ENCODE measurements around the gene P4HB.

Gene P4HB

GRCh38 chr17:81859906-81860755, at the start of gene P4HB:
TSS of gene P4HB (minus strand) at chr17:81860535. CDS start at chr17:81860471, 64 bp downstream.
- DNase-seq (ENCODE audit: low read depth, low spot score) = no peak

DNA sequence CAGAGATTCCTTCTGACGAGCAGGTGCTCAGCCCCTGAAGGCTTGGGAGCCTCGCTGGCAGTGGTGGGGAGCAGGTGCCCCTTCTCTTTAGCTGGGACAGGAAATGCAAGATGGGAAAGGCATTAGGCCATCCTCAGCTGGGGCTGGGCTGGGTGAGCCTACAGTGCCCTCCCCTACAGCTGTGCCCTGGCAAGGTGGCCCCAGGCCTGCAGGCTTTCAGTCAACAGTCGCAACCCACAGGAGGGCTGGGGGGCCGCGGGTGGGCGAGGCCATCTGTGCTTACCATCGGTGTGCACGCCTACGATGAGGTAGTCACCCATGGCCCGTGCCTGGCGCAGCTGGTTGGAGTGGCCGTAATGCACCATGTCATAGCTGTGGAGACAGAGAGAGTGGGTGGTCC, 48.9 kb upstream of the P4HB start:
- no peak for DNase-seq (ENCODE audit: low read depth, low spot score)

DNA sequence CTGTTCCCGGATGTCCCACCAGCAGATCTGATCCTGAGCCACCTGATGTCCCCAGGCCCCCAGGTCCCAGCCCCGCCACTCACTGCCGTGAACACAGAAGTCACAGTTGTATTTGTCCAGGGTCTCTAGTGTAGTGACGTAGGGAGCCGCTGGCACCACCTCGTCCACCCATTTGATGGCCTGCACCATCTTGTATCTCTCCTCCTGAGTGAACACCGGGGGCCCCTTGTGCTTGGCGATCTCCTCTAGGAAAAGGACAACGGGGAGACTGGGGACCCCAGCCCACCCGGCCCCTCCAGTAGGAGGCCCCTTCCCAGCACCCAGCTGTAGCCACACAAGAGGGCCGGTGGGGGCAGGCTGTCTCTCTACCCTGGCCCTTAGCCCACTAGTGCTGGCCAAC, 48.5 kb upstream of the P4HB start:
- DNase-seq (ENCODE audit: low read depth, low spot score) = no peak

GRCh38 chr17:81907219-81908145, 47.1 kb upstream of the P4HB start:
- DNase-seq (ENCODE audit: low read depth, low spot score) = no peak

- DNase-seq (ENCODE audit: low read depth, low spot score) = no peak
Observed at GRCh38 chr17:81906476-81907218, 46.3 kb upstream of the P4HB start.

DNA sequence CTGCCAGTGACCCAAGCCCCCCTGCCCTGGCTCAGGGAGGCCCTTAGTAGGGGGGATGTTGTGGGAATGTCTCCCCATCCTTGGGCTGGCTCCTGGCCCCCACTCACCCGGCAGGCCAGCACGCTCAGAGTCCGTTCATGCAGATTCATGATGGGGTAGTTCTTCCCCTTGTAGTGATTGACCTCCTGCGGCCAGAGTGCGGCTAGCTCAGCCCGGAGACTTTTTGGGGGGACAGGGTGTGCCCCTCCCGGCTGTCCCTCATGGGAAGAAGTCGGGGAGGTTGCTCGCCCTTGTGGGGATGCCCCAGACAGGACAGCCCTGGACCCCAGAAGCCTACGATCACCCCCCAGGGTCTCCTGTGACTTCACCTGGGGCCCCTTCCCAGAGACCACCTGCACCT, 45.7 kb upstream of the P4HB start:
- DNase-seq (ENCODE audit: low read depth, low spot score) = no peak

GRCh38 chr17:81905424-81905875, 45.1 kb upstream of the P4HB start:
- no peak for DNase-seq (ENCODE audit: low read depth, low spot score)

DNA sequence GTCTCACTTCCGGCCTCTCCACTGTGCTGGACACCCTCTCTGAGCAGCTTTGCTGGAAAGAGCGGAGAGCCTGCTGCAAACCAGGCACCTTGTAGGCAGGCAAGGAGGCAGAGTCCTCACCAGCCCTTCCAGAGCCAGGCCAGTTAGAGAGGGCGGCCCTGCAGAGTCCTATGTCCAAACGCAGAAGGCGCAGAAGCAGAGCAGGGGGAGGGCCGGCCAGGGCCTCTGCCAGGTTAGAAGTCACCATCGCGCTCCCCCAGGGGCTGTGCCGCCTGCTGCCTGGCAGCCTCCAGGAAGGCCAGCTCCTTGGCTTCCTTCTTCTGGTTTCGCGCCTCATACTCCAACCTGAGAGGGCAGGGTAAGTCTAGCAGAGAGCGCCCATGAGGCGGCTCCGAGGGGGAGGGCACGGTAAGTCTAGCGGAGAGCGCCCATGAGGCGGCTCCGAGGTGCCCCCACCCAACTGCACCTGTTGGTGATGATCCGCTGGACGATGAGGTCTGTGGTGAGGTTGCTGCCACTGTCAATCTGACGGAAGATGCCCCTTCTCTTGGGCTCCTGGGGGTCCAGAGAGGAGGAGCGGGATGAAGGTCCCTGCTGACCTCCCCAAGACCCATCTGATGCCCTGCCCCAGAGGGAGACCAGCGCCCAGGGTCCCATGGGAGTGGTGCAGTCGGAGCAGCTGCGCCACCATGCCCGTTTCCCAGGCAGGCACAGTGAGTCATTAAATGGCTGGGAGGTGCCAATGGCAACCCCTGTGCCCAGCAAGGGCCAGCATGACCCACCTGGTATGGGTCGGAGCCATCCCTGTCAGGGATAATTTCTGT, 44.5 kb upstream of the P4HB start:
- DNase-seq (ENCODE audit: low read depth, low spot score) = no peak

DNA sequence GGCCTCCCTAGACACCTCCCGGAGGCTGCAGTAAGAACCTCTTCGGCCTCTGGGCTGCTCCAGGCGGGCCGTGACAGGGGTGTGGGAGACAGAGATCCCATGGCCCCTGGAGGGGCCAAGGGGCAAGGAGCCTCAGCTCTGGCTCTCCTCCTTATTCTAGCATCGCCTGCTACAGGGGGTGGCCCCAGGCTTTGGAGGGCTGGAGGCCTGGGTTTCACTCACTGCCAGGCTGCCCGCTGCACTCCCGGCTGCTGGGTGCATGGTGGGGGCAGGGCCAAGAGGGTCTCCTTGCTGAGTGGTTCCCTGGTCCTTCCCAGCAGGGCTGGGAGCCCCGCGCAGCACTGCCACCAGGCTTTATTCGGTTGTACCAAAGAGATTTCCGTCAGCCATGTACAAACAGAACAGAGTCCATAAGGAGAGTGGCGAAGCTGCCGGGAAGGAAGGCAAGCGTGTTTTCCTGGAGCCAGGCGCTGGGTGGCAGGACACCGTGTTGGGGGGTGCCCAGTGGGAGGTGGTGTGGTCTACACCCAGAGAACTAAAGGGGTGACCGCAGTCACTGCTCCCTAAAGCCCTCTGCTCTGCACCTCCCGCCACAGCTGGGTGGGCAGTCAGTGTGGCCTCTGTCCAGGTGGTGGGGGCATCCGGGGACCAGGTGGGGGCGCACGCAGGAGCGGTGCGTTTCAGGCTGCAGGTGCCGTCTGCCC, 43.7 kb upstream of the P4HB start:
- no peak for DNase-seq (ENCODE audit: low read depth, low spot score)

DNA sequence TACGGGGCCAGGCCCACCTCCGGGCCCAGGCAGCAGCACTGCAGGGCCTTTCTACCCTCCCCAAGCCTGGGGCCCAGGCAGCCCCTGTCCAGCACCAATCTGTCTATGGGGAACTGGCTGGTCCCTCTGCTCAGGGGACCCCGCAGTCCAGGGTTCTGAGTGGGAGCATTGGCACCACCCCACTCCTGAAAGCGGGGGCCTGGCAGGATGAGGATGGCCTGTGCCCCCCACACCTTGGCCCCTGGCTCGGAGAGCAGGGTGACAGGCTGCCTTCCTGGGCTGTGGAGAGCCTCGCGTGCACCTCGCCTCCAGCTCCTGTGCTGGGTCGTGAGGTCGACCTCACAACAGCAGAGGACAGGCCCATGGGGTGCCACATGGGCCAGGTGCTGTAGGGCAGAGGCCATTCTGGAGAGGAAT, 43.1 kb upstream of the P4HB start:
- no peak for DNase-seq (ENCODE audit: low read depth, low spot score)

DNA sequence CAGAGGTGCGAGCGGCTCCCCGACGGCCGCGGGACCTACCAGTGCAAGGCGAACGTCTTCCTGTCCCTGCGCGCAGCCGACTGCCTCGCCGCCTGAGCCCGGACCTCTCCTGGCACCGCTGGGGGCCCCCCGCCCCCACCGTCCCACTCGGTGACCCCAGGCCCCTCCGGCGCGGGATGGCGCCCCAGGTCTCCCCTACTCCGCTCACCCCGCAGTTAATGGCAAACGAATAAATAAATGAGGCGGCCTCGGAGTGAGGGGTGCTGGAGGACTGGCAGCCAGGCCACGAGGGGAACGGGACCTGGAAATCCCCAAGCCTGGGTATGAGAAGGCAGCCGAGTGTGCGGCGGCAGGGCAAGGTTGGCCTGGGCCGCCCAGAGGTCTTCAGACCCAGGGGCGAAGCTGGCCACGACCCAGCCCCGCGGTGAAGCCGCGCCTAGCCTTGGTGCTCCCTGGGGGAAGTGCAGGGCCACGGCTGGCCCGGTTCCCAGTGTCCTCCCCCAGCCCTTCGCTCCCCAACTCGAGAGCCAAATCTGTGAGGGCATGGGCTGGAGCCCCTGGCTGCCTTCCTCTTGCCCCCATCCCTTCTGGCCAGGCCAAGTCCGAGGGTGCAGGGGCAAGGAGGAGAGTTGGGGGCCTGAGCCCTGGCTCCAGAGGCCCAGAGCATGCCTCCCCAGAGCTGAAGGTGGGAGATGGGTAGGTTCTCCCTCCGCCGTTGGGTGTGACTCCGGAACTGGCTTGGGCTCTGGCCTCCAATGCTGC, 42.5 kb upstream of the P4HB start:
- DNase-seq (ENCODE audit: low read depth, low spot score) = no peak

- DNase-seq (ENCODE audit: low read depth, low spot score) = no peak
Observed at GRCh38 chr17:81902023-81902652, 41.8 kb upstream of the P4HB start, which contains the start of gene NPB. TSS of gene NPB (plus strand) at chr17:81902238. CDS start at chr17:81902278, 40 bp downstream.

DNA sequence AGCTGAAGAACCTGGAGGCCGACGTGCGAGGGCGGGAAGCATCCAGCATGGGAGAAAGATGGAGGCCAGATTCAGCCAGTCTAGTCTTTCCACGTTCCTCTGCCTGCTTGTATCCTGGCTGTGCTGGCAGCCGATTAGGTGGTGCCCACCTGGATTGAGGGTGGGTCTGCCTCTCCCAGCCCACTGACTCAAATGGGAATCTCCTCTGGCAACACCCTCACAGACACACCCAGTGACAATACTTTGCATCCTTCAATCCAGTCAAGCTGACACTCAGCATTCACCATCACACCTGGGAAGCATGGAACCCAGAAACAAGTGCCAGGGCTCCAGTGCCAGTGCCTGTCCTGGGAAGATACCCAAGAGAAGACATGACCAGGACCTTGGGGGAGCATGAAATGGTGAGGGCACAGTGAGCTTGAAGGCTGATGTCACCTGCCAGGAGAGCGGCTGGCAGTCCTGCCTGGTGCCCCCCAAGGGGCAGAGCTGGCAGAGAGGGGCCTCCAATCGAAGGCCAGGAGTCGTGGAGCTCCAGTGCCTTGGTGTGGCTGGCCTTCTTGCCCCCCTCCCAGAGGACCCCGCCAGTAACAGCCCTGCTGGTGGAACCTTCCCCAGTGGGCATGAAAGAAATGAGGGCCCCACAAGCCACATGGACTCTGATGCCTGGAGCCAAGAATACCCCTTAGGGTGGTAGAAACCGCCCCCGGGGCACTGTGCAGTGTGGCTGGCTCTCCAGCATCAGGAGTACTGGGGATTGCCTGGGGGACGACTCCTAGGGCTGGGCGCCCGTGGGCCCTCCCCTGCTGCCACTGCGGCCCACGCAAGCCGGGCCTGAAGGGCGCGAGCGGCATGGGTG, 41.1 kb upstream of the P4HB start:
- no peak for DNase-seq (ENCODE audit: low read depth, low spot score)

GRCh38 chr17:81900181-81900820, 40.0 kb upstream of the P4HB start:
- DNase-seq (ENCODE audit: low read depth, low spot score) = no peak

GRCh38 chr17:81899514-81900166, 39.3 kb upstream of the P4HB start:
- no peak for DNase-seq (ENCODE audit: low read depth, low spot score)

- no peak for DNase-seq (ENCODE audit: low read depth, low spot score)
Observed at GRCh38 chr17:81898885-81899284, 38.5 kb upstream of the P4HB start.
